ENCODE results near the gene CCBE1. TPM values are rescaled to one million over a fixed set of nuclear protein-coding genes. Genes with fewer than 3 reads are reported as not detected.

The CCBE1 gene
- total RNA-seq, 1 donor from 2014 or later: under 0.01 TPM

DNA sequence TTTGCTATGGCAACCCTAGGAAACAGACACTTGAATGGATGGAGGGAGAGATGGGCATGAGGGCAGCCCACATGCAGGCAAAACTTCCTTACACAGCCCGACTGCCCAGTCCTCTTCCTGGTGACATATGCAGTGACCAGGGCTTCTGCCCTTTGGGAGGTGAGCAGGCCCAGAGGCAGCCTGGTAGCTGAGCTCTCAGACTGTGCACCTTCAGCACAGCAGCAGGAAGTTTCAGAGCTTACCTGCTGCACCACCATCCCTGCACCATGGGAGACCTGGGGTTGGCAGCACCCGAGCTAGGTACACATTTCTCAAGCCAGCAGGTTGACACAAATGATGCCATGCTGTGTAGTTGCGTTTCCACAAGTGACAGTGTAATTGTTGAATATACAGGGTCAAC is 240.6 kb downstream of the CCBE1 start:
- no peak for DNase-seq (ENCODE audit: low read depth in 2 of 2)

DNA sequence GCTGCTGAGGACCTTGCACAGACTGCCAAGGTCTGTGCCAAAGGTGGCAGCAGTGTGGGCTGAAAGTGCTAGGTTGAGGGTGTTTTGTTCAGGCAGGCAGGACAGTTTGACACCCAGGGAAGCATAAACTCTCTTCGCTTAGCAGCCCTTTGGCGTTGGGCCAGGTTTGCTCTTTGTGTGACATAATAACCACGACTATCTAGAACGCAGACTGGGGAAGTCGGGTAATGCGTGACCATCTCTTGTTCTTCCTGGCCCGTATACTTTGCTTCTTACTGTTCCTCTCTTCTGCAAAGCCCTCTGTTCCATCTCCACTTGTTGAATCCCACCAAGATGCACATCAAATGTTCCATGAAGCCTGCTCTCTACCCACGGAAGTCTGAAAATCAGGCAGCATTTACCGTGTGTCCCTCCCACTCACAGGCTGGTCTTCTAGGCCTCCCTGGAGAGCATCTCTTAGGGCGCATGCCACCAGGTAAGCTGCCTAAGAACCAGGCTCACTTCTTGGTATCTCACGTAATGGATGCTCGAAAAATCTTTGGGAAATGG is 241.4 kb downstream of the CCBE1 start:
- peak in 1 of 2 donors; percentile 10 for DNase-seq (ENCODE audit: low read depth in 2 of 2)

- no peak for DNase-seq (ENCODE audit: low read depth in 2 of 2)
These were observed 242.1 kb downstream of the CCBE1 start for GRCh38 chr18:59454909-59455727.

DNA sequence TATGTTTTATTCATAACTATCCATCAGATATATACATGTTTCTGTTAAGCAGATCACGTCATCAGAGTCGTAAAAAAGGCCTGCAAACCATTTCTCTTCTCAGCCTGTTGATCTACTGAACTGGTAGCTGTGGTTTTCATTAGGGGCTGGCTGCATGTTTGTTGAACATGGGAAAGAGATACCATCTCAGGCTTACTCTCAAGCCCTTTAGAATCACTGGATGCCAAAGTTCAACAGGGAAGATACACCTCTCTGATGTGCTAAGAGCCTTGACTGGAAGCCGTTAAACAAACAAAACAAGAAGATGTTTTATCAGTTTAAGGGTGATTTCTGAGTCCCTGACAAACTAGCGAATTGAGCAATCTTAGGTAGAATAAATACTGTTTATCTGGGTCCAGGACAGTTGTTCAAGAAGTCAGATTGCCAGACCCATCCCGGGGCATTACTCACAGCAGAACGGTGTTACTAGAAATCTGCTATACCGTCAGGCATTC is 243.7 kb downstream of the CCBE1 start:
- DNase-seq (ENCODE audit: low read depth in 2 of 2): no peak

- DNase-seq (ENCODE audit: low read depth in 2 of 2): no peak
These were observed 245.3 kb downstream of the CCBE1 start for GRCh38 chr18:59451963-59452362.

DNA sequence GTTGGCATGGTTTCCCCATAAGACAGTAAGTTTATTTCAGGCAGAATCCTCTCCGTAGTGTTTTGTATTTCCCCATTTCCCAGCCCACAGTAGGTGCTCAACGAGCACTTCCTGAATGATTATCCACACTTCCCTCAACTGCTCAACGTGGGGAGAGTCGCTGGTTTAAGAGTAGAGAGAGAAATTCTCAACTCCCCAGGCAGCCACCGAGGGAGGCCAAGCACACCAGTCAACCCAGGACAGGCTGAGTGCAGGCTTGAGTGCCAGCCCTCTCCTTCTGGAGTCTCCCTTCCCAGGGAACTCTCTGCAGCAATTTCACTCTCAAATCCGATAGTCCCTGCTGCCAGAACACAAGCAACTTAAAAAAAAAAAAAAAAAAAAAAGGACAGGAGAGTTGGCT is 246.2 kb downstream of the CCBE1 start:
- no peak for DNase-seq (ENCODE audit: low read depth in 2 of 2)

GRCh38 chr18:59448546-59448945 is 248.7 kb downstream of the CCBE1 start:
- DNase-seq (ENCODE audit: low read depth in 2 of 2): no peak

GRCh38 chr18:59446012-59446411 is 251.2 kb downstream of the CCBE1 start:
- DNase-seq (ENCODE audit: low read depth in 2 of 2): peak in 1 of 2 donors; percentile 23

DNA sequence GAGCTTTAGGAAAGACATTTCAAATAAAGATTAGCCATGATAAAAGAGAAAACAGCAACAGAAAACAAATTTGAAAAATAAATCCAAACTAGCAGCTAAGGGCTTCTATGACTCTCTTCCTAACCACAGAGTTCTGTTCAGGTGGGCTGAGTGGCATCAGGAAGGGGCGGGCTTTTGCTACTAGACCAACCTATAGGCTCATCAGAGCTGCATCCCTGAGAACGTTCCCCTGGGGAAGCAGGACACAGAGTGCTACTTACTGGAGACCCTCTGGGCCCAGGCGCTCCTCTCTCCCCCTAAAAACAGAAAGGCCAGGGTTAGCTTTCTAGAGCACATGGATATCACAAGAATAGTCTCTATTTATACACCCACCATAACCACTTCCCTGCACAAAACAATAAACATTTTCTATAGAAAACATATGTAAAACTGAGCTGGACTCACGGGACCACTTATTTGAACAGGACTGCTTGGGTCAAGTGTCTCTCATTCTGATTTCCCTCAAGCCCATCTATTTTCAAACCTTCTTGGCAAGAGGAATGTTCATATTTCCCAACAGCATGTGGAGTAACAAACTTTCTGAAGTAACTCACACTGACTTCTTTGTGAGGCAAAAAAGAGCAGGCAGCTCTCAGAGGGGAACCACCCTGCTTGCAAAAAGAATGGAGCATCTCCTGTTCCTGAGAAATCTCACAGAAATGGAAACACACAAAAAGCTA is 259.2 kb downstream of the CCBE1 start:
- DNase-seq (ENCODE audit: low read depth in 2 of 2): no peak

GRCh38 chr18:59432803-59433597 is 264.2 kb downstream of the CCBE1 start:
- no peak for DNase-seq (ENCODE audit: low read depth in 2 of 2)

GRCh38 chr18:59431131-59431530 is 266.1 kb downstream of the CCBE1 start:
- DNase-seq (ENCODE audit: low read depth in 2 of 2): no peak

DNA sequence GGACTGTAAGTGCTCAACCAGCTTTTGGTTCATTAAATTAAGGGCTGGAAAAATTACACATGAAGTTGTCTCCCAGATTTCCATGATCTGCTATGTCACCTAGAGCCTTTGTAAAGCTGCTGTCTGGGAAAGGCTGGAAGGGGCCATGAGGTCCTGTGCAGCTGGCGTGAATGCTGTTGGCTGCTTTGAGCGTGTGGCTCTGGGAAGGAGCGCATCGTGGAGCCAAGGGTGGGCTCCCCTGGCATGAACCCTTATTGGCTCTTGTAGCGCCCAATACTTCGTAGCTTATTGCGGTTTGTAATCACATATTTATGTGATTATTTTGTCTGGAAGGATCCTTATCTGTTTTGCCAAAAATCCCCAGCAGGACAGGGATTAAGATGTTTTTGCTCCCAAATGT is 267.6 kb downstream of the CCBE1 start:
- DNase-seq (ENCODE audit: low read depth in 2 of 2): no peak

- no peak for DNase-seq (ENCODE audit: low read depth in 2 of 2)
These were observed 269.2 kb downstream of the CCBE1 start for GRCh38 chr18:59428018-59428417.

- DNase-seq (ENCODE audit: low read depth in 2 of 2): no peak
These were observed 270.4 kb downstream of the CCBE1 start for GRCh38 chr18:59426855-59427254.

- no peak for DNase-seq (ENCODE audit: low read depth in 2 of 2)
These were observed 274.0 kb downstream of the CCBE1 start for GRCh38 chr18:59423259-59423658.

- DNase-seq (ENCODE audit: low read depth in 2 of 2): no peak
These were observed 277.0 kb downstream of the CCBE1 start for GRCh38 chr18:59420244-59420643.

DNA sequence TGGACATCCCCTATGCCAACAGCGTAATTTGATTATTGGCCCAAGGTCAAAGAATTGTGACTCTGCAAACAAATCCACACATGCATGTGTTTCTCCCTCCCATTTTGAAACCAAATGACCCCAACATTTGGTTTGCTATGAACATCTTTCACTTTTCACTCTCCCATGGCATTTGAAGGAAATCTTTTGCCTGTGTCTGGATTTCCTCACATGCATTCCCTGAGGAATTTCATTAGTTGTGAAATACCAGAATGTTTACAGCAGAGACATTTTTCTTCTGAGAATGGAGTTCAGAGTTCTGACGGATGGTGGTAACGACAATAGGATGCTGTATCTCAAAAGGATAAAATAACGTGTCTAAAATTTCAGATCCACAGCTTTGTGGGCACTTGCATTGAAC is 277.8 kb downstream of the CCBE1 start:
- no peak for DNase-seq (ENCODE audit: low read depth in 2 of 2)

DNA sequence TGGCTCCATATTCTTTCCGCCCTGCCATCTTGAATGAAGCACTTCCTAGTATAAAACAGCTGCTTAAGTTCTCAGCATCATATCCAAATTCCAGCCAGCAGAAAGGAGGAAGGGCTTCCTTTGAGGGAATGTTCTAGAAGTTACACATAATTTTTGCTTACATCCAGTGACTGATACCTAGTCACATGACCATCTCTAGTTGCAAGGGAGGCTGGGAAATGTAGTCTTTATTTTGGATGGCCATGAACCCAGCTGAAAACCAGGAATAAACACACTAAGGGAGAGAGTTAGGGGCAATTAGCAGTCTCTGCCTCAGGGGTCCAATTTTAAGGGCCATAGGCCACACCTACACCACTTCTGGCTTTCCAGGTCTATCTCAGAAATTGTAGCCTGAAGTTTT is 280.4 kb downstream of the CCBE1 start:
- DNase-seq (ENCODE audit: low read depth in 2 of 2): no peak

- DNase-seq (ENCODE audit: low read depth in 2 of 2): no peak
These were observed 283.0 kb downstream of the CCBE1 start for GRCh38 chr18:59414111-59414653.

DNA sequence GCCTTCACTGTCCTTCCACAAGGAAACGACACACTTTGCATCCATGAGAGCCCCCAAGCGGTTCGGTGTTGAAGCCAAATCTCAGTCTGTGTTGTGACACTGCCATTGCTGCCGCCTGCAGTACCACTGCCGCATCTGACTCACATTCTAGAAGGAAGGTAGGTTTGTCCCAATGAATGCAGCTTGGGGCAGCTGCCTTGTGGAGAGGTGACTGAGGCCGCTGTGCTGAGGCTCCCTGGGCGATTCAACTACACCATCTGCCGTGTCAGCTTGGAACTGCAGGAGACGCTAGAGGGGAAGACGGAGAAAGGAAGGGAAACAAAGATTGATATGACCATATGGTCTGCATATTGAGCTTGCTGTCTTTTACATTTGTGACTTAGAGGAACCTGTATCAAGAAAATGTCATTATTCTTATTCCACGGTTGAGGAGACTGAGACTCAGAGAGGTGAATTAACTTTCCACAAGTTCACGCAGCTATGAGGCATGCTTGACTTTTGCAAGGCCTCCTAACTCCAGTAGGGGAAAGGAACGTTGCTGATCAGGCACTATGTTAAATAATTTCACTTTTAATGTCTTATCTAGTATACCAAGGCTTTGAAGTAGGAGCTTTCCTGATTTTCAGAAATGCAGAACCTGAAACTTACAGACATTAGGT is 294.7 kb downstream of the CCBE1 start:
- peak; percentile 34 to 77 for DNase-seq (ENCODE audit: low read depth in 2 of 2)

GRCh38 chr18:59400407-59400806 is 296.8 kb downstream of the CCBE1 start:
- no peak for DNase-seq (ENCODE audit: low read depth in 2 of 2)
